K562 (cell line): ENCODE results near the gene INO80E. TPM values are rescaled to one million over a fixed set of nuclear protein-coding genes. Genes with fewer than 3 reads are reported as not detected.

Source experiments
- ATAC-seq: fragments of 200-7000 bp; cut with Tn5 transposase; 3 replicates; pipeline ENCODE4 v1.9.1; 2020; ENCODE audit warnings: moderate library complexity
- BruUV-seq: library from RNA; stranded (reverse); fragments of 400-500 nt; replicated peaks from 2 replicates; lab custom pipeline; 2021; lab: Mats Ljungman, UMichigan
- CTCF ChIA-PET: fragments of 300-600 bp; formaldehyde crosslinking; extraction: SDS; loops from one replicate; lab custom pipeline; 2021; ENCODE audit warnings: low intra/inter-chr PET ratio; lab: Yijun Ruan, JAX
- POLR2A ChIA-PET: fragments of 300-600, 350-650 bp; sonication (Branson Sonifier 250); formaldehyde crosslinking; extraction: SDS; loops from one replicate; lab custom pipeline; 2021; ENCODE audit warnings: antibody characterized with exemption, inconsistent platforms; lab: Yijun Ruan, JAX
- DNase-seq, 4 experiments: peaks; one replicate each; pipeline versions ENCODE4 v3.0.0 to v3.0.0-alpha.2; 2011 to 2018; ENCODE audit warnings: low spot score in 3 of 4, mixed read lengths in 3 of 4; ENCODE audit errors: extremely low read depth in 1 of 4
- FAIRE-seq: peaks from 2 replicates; lab custom pipeline; 2011; peaks lifted over from hg19 to GRCh38; lab: Jason Lieb, UNC
- H2AFZ ChIP-seq: 2 replicates; pipeline ENCODE4 v1.6.0; 2011; ENCODE audit warnings: low read depth, low read length, control low read depth, inconsistent platforms
- H3K27ac ChIP-seq: fragments of 200-600 bp; 3 replicates; pipeline ENCODE4 v1.8.0; 2011; ENCODE audit warnings: low read depth, mild to moderate bottlenecking, control low read depth, inconsistent platforms, low read length, moderate library complexity, mixed read lengths; ENCODE audit errors: extremely low read depth
- H3K27me3 ChIP-seq, 2 experiments: fragments of 300-600 bp in 1 of 2; 2 replicates in 1 of 2; 3 replicates in 1 of 2; pipeline versions ENCODE4 v1.6.0 to v1.8.0; 2011; ENCODE audit warnings: inconsistent platforms in 2 of 2, low read length in 2 of 2, mild to moderate bottlenecking in 1 of 2, mixed read lengths in 1 of 2, moderate library complexity in 1 of 2; ENCODE audit not compliant: control insufficient read depth in 2 of 2, insufficient read depth in 2 of 2
- H3K36me3 ChIP-seq: fragments of 300-600 bp; 3 replicates; pipeline ENCODE4 v1.8.0; 2011; ENCODE audit warnings: mild to moderate bottlenecking, low read length, inconsistent platforms; ENCODE audit not compliant: control insufficient read depth, insufficient read depth
- H3K4me1 ChIP-seq, 2 experiments: fragments of 200-600 bp in 1 of 2; replicated peaks in 1 of 2; 2 replicates in 1 of 2; 3 replicates in 1 of 2; pipeline versions ENCODE4 v1.5.1 to v1.8.0; 2011; ENCODE audit warnings: inconsistent platforms in 2 of 2, low read length in 2 of 2, mild to moderate bottlenecking in 1 of 2, mixed read lengths in 1 of 2, moderate library complexity in 1 of 2; ENCODE audit not compliant: control insufficient read depth in 2 of 2, insufficient read depth in 2 of 2
- H3K4me2 ChIP-seq: 2 replicates; pipeline ENCODE4 v1.6.1; 2011; ENCODE audit warnings: low read length, control low read depth, inconsistent platforms, mixed read lengths; ENCODE audit not compliant: insufficient read depth
- H3K4me3 ChIP-seq: fragments of 200-600 bp; sonication (generic), shearing (Covaris generic); 2 replicates; pipeline ENCODE4 v1.5.1; 2016; ENCODE audit warnings: control low read depth, inconsistent platforms
- H3K79me2 ChIP-seq: fragments of 200-600 bp; 3 replicates; pipeline ENCODE4 v1.8.0; 2011; ENCODE audit warnings: low read length, inconsistent platforms; ENCODE audit not compliant: control insufficient read depth, insufficient read depth
- H3K9ac ChIP-seq, 2 experiments: 2 replicates each; pipeline versions ENCODE4 v1.6.0 to v1.6.1; 2011; ENCODE audit warnings: low read depth in 2 of 2, low read length in 2 of 2, control low read depth in 1 of 2, inconsistent platforms in 1 of 2, mild to moderate bottlenecking in 1 of 2, mixed read lengths in 1 of 2; ENCODE audit not compliant: insufficient read depth in 1 of 2
- H3K9me1 ChIP-seq: one replicate; pipeline ENCODE4 v1.6.0; 2011; ENCODE audit warnings: inconsistent platforms, mild to moderate bottlenecking, low read length, moderate library complexity; ENCODE audit not compliant: control insufficient read depth, insufficient read depth
- H3K9me3 ChIP-seq: replicated peaks from 2 replicates; pipeline ENCODE4 v1.5.1; 2011; ENCODE audit warnings: low read depth, low read length, inconsistent platforms; ENCODE audit not compliant: control insufficient read depth, insufficient read depth
- H4K20me1 ChIP-seq: replicated peaks from 2 replicates; pipeline ENCODE4 v1.6.1; 2011; ENCODE audit warnings: low read length, inconsistent platforms, mixed read lengths; ENCODE audit not compliant: control insufficient read depth, insufficient read depth
- E2F8 ChIP-seq: fragments of 450-650 bp; IDR thresholded peaks from 2 replicates; pipeline ENCODE4 v1.7.1; 2018; ENCODE audit warnings: mild to moderate bottlenecking, low read depth; ENCODE audit not compliant: partially characterized antibody
- GTF3C2 ChIP-seq: IDR thresholded peaks from 3 replicates; pipeline ENCODE4 v1.6.1; 2011; ENCODE audit warnings: borderline replicate concordance, mild to moderate bottlenecking, moderate library complexity; ENCODE audit not compliant: insufficient read length; ENCODE audit errors: extremely low read depth
- HDAC6 ChIP-seq: IDR thresholded peaks from 2 replicates; pipeline ENCODE4 v1.6.1; 2012; ENCODE audit warnings: low read depth, mild to moderate bottlenecking, control low read depth, inconsistent platforms, low read length, moderate library complexity
- HEY1 ChIP-seq: fragments of 250-450 bp; sonication (Bioruptor Pico); IDR thresholded peaks from 2 replicates; pipeline ENCODE4 v1.5.0; 2020; ENCODE audit warnings: mild to moderate bottlenecking, moderate library complexity, borderline replicate concordance
- PHTF2 ChIP-seq: fragments of 250-450 bp; sonication (Bioruptor Pico); IDR thresholded peaks from 2 replicates; pipeline ENCODE4 v1.5.0; 2021; ENCODE audit warnings: mild to moderate bottlenecking
- RFX1 ChIP-seq: fragments of 450-650 bp; IDR thresholded peaks from 2 replicates; pipeline ENCODE4 v1.6.1; 2016; ENCODE audit warnings: mild to moderate bottlenecking, moderate library complexity
- ZBTB7A ChIP-seq: IDR thresholded peaks from 2 replicates; pipeline ENCODE4 v1.6.1; 2011; ENCODE audit warnings: low read depth, mild to moderate bottlenecking, low read length, moderate library complexity, borderline replicate concordance; ENCODE audit not compliant: control insufficient read depth
- ZNF699 ChIP-seq: fragments of 250-450 bp; sonication (Bioruptor Pico); IDR thresholded peaks from 2 replicates; pipeline ENCODE4 v1.8.0; 2021; ENCODE audit warnings: mild to moderate bottlenecking, moderate library complexity; ENCODE audit not compliant: insufficient replicate concordance
- WGBS: fragments of 100-300 bp; shearing (Covaris generic); methylation state at CpG from one replicate; pipeline ENCODE4 v1.1.6; 2016; ENCODE audit warnings: low coverage, mixed read lengths; ENCODE audit not compliant: insufficient coverage; ENCODE audit errors: missing lambda C conversion rate; 5-methylcytosine and 5-hydroxymethylcytosine counted together
- in situ Hi-C: fragments of 300-500 bp; cut with MboI; formaldehyde crosslinking; loops from 4 replicates; pipeline ENCODE4 v1.15.0; 2018; ENCODE audit warnings: inconsistent platforms, mixed read lengths
- intact Hi-C: fragments of 100-400 bp; cut with micrococcal nuclease; formaldehyde crosslinking; loops from 2 replicates; pipeline ENCODE4 v1.14.2; 2022
- polyA plus RNA-seq, 8 experiments: library from polyadenylated mRNA; depleted of rRNA in 4 of 8; stranded (reverse) in 5 of 8; unstranded in 3 of 8; fragments of >200 nt; fragmentation: Nextera tagmentation in 2 of 8; fragmentation: Illumina TruSeq in 1 of 8; extraction: Ambion mirVana in 2 of 8; extraction: Trizol in 1 of 8; gene quantifications; 2 replicates each; pipeline versions ENCODE4 v1.2.1 to v1.2.3, GENCODE V29; 2011 to 2014; ENCODE audit warnings: inconsistent platforms in 1 of 8, missing spikeins in 1 of 8
- total RNA-seq, 7 experiments: library from RNA; depleted of rRNA in 6 of 7; stranded (reverse); fragments of >200 nt in 6 of 7; fragmentation: Illumina TruSeq in 2 of 7; extraction: Trizol in 2 of 7; gene quantifications; 2 replicates each; pipeline versions ENCODE4 v1.2.1 to v1.2.3, GENCODE V29; 2011 to 2021; ENCODE audit warnings: low replicate concordance in 1 of 7

INO80E gene
- total and polyA plus RNA-seq, 9 of the 15 experiments (the other 6 are each of a cell fraction or from before 2014, with no cell fraction given) = 0.31 to 102 (median 49.3) TPM

- H3K9ac ChIP-seq = no peak overlapping the region
- H3K36me3 ChIP-seq = peaks cover 63% of the 10 kb centered on the region
- POLR2A ChIA-PET = interaction anchor here (2.4 to 3.0 kb wide), 2 partner anchors 12 to 15 kb away, joined by 9 to 20 read pairs; no protein-coding TSS in a partner anchor
- DNase-seq = no peak
- intact Hi-C loops = no loop called here
- no peak for ATAC-seq
- CTCF ChIA-PET = no interaction called here
- H3K9me3 ChIP-seq = no peaks in the 10 kb centered on the region; the same call in 1 of the 2 replicates
- 86% methylated on average over 9 of the region's 9 CpGs for whole genome bisulfite sequencing
- in situ Hi-C loops = no loop called here
- H2AFZ ChIP-seq = no peak overlapping the region
- no TSS peak for BruUV-seq
- peak; percentile 34; the same call in 1 of the 2 replicates for TF ChIP-seq RFX1
- TF ChIP-seq HDAC6 = no peak
- H3K27me3 ChIP-seq = no peaks in the 10 kb centered on the region
- peaks cover 26 to 30% of the 10 kb centered on the region in 2 experiments; a peak in 4 of 5 replicates for H3K4me1 ChIP-seq
- peaks cover 36% of the 10 kb centered on the region for H3K79me2 ChIP-seq
- FAIRE-seq = no peak
- no peak overlapping the region for H3K4me3 ChIP-seq
- H3K27ac ChIP-seq = no peak overlapping the region
- H3K4me2 ChIP-seq = no peak overlapping the region
- H4K20me1 ChIP-seq = peaks cover 26% of the 10 kb centered on the region
- H3K9me1 ChIP-seq = peaks cover 3% of the 10 kb centered on the region
Observed at GRCh38 chr16:29977063-29977825, 18.8 kb upstream of the INO80E start.

GRCh38 chr16:29978081-29978480 lies 18.0 kb upstream of the INO80E start:
- Histone ChIP-seq H3K27ac (no peak overlapping the region), H3K9me3 (no peaks in the 10 kb centered on the region), H3K4me2 (no peak overlapping the region), H3K4me3 (no peak overlapping the region), H3K27me3 (no peaks in the 10 kb centered on the region), H3K9ac (no peak overlapping the region), H3K4me1 (peaks cover 24 to 30% of the 10 kb centered on the region in 2 experiments; a peak in 4 of 5 replicates), H3K9me1 (peaks cover 3% of the 10 kb centered on the region), H4K20me1 (peaks cover 26% of the 10 kb centered on the region), H2AFZ (no peak overlapping the region), H3K36me3 (peaks cover 63% of the 10 kb centered on the region), H3K79me2 (peaks cover 36% of the 10 kb centered on the region)
- FAIRE-seq (no peak), DNase-seq (no peak), ATAC-seq (no peak)
- CTCF ChIA-PET = no interaction called here
- POLR2A ChIA-PET = interaction anchor here (1.4 to 2.4 kb wide), 2 partner anchors 12 to 17 kb away, joined by 3 to 9 read pairs; partner anchors contain the start of gene HIRIP3
- in situ Hi-C loops = no loop called here
- intact Hi-C loops = no loop called here
- no TSS peak for BruUV-seq
- 94% methylated on average over 8 of the region's 9 CpGs for WGBS
- no peak for TF ChIP-seq ZNF699 (CRISPR knock-in tag)
- TF ChIP-seq ZBTB7A = no peak
- TF ChIP-seq HEY1 (CRISPR knock-in tag) = no peak
- no peak for TF ChIP-seq E2F8
- TF ChIP-seq GTF3C2 = no peak
- TF ChIP-seq PHTF2 (CRISPR knock-in tag) = no peak
